Measurements from ENCODE around the gene FBXO47.

Gene FBXO47, protein sequence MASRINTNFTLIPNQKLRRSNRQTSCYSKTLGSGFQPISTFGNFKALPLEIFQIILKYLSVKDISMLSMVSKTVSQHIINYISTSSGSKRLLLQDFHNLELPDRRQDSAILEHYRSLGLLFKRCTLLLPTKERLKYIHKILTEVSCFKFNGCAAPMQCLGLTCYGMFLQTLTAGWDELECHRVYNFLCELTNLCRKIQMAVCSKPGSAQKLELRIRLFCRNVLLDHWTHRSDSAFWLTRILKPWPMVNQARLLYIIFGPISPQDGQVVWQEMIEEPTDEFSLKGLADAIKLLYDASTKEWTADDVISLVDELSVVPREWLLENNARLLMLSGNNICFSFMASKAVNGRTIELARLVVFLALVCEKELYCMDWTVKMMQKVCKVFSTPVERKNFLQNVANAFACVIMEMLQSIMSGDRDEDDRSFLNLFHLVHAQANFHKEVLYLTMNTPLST

DNA sequence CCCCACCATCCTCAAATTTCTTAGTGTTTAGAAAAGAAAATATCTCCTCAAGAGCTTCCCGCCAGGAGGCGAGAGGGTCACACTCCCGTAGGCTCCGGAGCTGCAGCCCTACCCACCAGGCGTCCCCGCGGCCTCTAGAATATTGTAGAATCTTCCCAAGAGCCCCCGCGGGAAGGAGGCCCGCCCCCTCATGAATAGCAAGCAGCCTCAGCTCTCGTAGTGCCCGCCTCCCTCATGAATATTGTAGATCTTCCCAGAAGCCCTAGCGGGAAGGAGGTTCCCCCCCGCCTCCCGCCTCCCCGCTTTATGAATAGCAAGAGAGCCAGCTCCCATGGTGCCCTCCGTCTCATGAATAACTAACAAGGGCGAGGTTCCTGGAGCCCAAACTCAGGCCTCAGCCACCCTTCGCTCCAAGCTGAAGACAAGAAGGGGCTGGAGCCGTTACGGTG lies at the start of gene FBXO47:
Gene FBXO47 (minus strand): TSS at position 114 of the 449 bp plus-strand sequence. CDS start 4,378 bp downstream, outside the sequence.
- FAIRE-seq = peak; percentile 55

DNA sequence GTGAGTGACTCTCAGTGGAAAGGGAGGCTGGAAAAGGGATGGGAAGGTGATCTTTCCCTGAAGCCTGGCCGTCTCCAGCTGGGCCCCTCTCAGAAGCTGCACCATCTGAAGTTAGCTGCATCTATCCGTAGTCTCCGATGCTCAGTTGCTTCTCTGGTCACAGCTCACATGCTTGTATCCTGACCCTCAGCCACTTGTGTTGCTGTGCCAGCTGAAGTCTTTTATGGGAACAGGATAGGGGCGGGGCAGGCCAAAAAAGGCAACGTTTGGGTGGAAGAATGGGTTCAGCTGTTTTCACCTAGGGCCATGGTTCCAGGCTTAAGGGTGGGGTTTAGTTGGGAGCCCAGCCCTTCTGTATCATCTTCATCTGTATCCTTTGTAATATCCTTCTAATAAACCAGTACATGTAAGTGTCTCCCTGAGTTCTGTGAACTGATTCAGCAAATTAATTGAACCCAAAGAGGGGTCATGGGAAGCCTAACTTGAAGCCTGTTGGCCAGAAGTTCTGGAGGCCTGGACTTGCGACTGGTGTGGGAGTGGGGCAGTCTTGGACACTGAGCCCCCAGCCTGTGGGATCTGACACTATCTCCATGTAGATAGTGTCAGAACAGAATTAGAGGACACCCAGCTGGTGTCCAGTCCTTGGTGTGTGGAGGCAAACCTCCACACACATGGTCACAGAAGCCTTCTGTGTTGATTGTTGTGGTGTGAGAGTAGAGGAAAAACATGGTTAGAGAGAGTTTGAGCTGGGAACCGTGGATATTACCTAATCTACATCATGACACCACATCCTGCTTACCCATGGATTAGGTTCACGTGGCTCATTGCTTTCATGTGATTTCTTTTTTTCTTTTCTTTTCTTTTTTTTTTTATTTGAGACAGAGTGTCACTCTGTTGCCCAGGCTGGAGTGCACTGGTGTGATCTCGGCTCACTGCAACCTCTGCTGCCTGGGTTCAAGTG lies 49.3 kb upstream of the FBXO47 start:
- FAIRE-seq = no peak

DNA sequence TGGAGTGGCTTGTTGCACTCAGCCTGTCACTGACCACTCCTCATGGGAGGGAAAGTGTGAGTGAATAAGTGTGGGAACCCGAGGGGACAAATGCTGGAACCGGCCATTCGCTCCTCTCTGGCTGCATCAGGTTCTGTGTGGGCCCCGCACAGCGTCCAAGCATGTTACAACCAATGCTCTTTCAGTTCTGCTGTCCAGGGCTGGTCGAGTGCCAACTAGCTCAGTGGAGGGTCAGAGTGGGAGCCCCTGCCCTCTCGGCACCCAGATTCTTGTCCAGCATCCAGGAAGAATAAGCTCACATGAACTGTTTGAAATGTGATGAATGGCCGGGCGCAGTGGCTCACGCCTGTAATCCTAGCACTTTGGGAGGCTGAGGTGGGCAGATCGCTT lies 48.3 kb upstream of the FBXO47 start:
- no peak for FAIRE-seq

DNA sequence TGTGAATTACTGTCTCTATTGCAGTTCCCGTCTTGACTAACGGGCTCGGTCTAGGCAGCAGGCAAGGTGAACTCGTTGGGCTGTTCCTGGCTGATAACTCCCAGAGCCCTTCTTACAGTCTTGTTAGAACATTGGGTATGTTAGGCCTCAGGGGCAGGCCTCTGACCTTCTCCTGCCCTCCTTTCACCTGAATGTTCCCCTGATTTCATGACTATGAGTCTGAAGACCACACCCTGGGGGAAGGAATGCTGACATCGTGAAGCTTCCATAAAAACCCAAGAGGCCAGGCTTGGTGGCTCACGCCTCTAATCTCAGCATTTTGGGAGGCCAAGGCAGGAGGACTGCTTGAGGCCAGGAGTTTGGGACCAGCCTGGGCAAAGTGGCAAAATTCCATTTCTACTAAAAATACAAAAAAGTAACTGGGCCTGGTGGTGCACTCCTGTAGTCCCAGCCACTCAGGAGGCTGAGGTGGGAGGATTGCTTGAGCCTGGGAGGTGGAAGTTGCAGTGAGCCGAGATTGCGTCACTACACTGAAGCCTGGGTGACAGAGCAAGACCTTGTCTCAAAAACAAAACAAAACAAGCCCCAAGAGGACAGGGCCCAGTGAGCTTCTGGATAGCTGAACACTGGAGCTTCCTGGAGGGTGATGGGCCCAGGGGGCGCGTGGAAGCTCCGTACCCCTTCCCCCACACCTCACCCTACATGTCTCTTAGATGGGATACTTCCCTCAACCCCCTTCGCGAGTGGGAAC lies 47.8 kb upstream of the FBXO47 start:
- FAIRE-seq = no peak

DNA sequence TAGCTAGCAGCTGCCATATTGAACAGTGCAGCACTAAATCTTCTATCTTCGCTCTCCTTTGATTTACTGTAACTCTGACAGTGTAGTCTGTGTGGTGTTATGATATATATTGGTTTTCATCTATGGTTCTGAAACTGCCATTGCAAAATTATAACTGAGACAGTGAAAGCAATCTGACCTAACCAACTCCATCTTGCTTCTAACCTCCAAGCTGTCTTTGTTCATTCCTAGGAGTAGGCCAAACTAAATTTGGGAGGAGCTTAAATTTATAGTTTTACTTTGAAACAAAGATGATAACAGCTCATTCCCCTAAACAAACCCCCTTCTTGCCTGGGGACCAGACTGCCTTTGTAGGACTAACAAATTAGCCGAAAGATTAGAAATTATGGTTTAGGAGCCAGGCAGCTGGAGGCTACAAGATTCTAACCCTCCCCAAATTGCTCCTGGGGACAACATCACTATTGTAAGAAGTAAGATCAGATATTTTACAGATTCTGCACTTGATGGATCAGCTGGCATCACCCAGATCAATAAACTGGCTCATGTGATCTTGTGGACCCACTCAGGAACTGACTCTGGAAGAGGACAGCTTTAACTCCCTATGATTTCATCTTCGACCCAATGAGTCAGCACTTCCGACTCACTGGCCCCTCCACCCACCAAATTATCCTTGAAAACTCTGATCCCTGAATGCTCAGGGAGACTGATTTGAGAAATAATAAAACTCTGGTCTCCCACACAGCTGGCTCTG lies 47.0 kb upstream of the FBXO47 start:
- FAIRE-seq = no peak

DNA sequence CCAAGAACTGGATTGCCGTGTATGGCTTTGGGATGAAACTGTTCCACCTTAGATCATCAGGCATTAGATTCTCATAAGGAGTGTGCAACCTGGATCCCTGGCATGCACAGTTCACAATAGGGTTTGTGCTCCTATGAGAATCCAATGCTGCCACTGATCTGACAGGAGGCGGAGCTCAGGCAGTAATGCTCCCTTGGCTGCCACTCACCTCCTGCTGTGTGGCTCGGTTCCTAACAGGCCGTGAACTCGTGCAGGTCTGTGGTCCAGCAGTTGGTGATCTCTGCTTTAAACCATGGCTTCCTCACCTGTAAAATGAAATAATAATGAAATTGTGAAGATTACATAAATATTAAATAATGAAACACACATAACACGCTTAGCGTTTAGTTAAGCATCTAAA lies 45.5 kb upstream of the FBXO47 start:
- FAIRE-seq = no peak

DNA sequence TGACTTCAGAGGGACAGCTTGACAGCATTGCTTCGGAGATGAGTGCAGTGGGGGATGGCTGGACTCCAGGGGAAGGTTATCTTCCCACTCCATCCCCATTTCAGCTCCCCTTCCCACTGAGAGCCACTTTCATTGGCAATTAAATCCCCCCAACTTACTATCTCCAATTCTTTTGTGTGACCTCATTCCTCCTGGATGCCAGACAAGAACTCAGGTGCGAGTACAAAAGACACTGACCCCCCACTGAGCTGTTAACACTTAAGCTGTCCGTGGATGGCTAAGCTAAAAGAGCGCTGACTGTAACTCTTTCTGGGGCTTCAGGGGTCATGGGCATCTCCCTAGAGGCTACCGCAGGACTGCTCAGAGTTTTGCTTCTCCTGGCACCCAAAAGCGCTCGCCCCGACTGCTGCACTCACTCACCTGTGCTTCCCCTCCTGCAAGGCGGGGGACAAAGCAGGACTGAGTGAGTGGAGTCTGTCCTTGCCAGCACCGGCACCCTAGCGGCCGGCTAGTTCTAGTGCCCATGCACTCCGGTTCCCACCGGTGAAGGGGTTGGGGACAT lies 44.8 kb upstream of the FBXO47 start:
- no peak for FAIRE-seq

DNA sequence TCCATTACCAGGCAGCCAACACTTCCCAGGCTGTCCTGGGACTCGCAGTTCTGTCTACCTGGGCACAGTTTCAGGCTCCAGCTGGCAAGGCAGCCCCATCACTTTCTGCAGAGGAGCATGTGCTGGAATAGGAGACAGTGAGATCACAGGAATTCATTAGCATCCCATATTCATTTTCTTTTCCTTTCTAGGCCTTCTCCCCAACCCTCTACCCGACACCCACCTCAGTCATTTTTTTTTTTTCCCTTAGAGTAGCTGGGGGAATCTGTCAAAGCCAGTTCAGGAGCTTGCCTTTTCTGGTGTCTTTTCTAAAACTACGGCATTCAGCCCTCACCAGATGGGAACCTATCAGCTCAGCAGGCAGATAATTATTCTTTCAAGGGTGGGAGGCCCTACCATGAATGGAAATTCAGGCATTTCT lies 42.4 kb upstream of the FBXO47 start:
- FAIRE-seq = no peak

DNA sequence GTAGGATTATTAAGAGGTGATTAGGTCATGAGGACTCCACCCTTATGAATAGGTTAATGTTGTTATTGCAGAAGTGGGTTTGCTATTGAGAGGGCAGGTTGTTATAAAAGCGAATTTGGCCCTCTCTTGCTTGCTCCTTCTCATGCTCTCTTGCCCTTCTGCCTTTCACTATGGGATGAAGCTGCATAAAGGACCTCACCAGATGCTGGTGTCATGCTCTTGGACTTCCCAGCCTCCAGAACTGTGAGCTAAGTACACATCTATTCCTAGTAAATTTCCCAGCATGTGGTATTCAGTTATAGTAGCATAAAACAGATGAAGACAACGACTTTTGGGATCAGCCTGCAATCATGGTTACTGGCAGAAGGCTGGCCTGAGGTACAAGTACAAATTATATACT lies 41.4 kb upstream of the FBXO47 start:
- FAIRE-seq = no peak

DNA sequence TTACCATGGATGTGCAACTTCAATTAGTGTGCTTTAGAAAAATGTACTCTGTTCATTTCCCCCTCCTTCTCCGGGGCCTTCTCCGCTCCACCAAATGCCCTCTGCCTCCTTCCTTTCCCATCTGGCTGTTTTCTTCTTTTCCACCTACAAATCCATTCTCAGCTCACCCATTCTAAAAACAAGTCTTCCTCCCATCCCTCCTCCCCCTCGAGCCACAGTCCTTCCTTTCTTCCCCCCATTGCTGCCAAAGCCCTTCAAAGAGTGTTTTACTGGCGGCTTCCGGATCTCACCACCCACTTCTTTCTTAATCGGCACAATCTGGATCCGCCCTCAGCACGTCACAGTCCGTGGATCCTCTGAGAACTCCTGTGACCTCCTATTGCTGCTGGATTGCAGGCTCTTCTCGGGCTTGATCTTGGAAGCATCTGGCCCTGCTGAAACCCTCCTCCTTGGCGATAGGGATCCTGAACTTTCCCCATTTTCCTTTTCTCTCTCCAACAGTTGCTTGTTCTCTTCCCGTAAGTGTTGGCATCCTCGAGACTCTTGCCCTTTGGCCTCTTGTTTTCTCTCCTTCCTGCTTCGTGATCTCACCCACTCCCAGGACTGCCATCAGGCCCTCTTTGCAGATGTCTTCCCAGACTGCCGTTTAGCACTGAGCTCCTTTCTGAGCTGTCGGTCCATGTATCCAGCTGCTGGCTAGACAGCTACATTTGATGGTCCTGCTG lies 36.0 kb upstream of the FBXO47 start:
- FAIRE-seq = no peak

DNA sequence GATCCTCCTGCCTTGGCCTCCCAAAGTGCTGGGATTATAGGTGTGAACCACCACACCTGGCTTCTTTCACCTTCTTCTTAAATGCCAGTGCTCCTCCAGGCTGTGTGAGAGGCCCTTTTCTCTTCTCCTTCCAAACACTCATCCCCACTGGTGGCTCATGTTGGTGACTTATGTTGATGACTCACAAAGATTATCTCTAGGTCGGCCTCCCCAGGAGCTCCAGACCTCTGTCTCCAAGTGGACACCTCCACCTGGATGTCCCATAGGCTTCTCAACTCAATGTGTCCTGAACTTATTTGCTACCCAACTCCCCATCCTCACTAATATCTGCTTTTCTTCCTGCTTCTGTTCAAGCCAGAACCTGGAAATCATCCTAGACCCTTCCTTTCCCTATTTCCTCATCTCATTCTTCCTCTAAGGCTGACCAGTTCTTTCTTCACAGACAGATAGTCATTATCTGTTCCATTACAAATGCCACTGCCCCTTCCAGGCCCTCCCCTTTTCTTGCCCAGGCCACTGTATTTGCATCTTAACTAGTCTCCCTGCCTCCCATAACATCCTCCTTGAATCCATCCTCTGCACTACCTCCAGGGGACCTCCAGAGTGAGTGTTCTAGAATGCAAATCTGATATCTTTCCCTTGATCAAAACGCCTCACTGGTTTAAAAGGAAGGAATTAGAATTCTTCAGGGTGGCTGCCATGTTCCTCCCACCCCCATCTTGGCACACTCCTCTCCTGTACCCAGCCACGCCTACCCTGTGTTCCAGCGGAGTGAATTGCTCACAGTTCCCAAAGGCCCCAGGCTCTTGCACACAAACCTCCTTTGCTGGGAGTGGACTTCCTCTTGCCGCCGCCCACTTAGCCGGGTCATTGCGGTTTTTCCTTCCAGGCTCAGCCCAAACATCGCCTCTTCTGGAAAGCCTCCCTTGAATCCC lies 34.8 kb upstream of the FBXO47 start:
- FAIRE-seq = no peak

DNA sequence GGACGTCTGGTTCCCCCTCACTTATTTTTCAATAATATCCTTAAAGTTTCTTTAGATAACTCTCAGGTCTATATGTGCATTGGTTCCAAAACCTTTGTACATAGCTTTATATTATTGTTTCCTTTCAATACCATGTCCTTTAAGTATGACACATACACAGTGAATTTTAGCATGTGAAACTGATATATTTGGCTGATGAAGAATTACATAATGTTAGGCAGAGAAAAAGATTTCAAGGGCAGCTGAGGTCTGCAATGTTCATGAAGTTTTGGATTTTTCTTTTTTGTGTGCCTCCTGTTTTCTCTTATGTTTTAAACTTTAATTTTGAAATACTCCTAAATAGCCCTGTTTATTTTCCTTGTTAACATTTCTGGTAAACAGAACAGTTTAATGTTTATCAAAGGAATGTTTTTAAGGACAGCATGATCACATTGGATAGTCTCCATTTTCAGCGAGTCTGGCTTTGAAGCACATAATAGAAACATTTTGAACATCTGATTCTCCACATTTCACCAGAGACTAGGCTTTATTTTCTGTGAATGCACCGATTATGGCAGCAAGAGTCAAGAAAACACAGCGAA lies 32.9 kb upstream of the FBXO47 start:
- FAIRE-seq = no peak

DNA sequence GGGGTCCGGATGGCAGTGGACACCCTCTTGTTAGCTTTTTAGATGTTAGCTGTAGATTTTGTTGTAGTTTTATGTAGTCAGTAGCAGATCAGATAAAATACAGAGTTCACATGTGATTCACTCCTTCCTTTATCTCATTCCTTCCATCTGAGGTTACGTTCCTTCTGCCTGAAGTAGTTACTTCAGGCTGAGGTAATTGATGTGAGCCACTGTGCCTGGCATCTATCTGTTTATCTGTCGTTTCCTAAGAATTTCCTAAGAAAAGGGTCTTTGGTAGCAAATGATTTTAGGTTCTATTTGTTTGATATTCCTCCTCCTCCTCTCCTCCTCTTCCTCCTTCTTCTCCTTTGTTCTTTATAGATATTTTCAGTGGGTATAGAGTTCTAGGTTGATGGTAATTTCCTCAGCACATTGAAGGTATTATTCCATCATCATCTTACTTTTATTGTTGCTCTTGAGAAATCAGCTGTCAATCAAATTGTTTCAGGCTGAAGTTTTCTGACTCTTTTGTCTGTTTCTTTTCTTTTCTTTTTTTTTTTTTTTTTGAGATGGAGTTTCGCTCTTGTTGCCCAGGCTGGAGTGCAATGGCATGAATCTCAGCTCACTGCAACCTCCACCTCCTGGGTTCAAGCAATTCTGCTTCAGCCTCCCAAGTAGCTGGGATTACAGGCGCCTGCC lies 29.6 kb upstream of the FBXO47 start:
- no peak for FAIRE-seq

DNA sequence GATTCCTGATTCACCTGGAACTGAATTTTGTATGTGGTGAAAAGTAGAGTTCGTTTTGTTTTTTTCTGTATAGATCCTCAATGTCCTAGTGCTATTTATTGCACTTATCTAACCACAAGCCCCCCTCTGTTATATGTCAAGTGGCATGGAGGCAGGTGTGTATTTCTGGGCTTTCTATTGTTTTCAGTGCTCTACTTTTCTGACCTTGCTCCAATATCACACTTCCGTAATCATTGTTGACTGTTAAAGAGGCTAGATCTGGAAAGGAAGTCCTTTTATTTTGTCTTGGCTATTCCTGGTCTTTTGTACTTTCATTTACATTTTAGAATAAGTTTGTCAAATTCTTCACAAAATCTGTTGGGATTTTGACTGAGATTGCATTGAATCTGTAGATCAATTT lies 26.8 kb upstream of the FBXO47 start:
- no peak for FAIRE-seq

DNA sequence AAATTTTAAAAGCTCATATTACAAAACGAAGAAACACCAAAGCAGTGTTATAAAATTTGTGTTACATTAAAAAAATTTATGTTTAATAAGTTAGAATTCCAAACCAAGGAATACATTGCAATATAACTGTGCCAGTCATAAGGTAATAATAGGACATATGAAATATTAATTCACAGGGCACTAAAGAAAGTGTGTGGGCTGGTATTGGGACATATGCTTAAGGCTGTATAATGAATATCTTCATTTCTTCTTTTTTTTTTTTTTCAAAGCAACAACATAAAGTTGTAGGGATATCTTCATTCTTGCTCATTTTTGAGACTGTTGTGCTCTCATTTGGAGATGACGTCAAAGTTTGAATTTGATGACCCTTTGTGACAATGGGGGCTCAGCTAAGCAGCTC lies 17.5 kb upstream of the FBXO47 start:
- FAIRE-seq = no peak

DNA sequence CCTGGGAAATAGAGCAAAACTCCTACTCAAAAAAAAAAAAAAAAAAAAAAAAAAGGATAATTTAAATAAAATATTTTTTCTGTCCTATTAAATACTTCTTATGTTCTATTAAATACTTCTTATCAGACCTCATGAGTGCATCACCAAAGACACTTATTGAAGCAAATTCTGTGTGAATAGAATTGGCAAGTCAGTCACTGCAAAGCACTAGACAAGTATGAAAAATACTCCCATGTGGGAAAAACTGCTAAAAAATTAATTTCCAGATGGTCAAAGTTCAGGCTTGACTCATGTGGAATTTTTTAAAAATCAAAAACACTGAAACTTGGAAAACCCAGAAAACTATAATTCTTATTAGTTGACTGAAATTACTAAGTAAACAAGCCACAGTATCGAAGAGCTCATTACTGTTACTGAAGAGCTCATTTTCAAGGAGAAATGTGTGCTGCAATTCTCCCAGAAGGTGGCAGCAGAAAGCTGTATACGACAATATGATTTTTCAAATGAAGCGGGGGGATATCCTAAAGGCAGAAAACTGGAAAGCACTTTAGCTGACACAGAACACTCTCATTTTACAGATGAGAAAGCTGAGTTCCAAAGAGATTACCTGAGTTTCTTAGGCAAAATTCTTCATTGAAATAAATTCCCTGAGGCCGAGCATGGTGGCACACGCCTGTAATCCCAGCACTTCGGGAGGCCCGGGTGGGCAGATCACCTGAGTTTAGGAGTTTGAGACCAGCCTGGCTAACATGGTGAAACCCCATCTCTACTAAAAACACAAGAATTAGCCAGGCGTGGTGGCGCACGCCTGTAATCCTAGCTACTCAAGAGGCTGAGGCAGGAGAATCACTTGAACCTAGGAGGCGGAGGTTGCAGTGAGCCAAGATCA lies 15.9 kb upstream of the FBXO47 start:
- peak; percentile 93 for FAIRE-seq

DNA sequence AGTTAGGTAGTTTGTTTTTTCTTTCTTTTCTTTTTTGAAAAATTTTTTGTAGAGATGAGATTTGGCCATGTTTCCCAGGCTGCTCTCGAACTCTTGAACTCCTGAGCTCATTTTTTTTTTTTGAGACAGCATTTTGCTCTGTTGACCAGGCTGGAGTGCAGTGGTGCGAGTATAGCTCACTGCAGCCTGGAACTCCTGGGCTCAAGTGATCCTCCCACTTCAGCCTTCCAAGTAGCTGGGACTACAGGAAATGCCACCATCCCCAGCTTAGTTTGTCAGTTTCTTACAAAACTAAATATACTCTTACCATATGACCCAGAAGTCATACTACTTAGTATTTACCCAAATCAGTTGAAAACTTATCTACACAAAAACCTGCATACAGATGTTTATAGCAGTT lies 14.4 kb upstream of the FBXO47 start:
- no peak for FAIRE-seq
